Left lung (tissue), 10 donors: ENCODE data around the gene OPCML. TPM values are rescaled to one million over a fixed set of nuclear protein-coding genes. Genes with fewer than 3 reads are reported as not detected.

Source experiments
- ATAC-seq: fragments of 200-7000 bp; cut with Tn5 transposase; one replicate; pipeline ENCODE4 v1.9.1; 2020; ENCODE audit warnings: moderate library complexity
- DNase-seq, 4 donors: peaks; one replicate each; pipeline ENCODE4 v3.0.0-alpha.2; 2013 to 2020
- H3K27ac ChIP-seq, 2 donors: fragments of 200-600 bp; sonication (generic) in 1 of 2; one replicate each; pipeline versions ENCODE4 v1.5.0 to v1.8.0; 2020 to 2021
- H3K27me3 ChIP-seq, 2 donors: fragments of 200-600 bp; sonication (generic) in 1 of 2; one replicate each; pipeline versions ENCODE4 v1.5.0 to v1.8.0; 2020 to 2021
- H3K36me3 ChIP-seq, 2 donors: fragments of 200-600 bp; sonication (generic) in 1 of 2; one replicate each; pipeline versions ENCODE4 v1.5.0 to v1.8.0; 2020 to 2021
- H3K4me1 ChIP-seq, 2 donors: fragments of 200-600 bp; one replicate each; pipeline ENCODE4 v1.8.0; 2021
- H3K4me3 ChIP-seq, 2 donors: fragments of 200-600 bp; sonication (generic) in 1 of 2; one replicate each; pipeline versions ENCODE4 v1.5.0 to v1.8.0; 2020 to 2021; ENCODE audit warnings: mild to moderate bottlenecking in 1 of 2
- H3K9me3 ChIP-seq, 2 donors: fragments of 200-600 bp; sonication (generic) in 1 of 2; one replicate each; pipeline versions ENCODE4 v1.5.0 to v1.8.0; 2020 to 2021
- CTCF ChIP-seq, 2 donors: fragments of 200-600 bp; sonication (generic) in 1 of 2; IDR thresholded peaks; one replicate each; pipeline versions ENCODE4 v1.5.0 to v1.8.0; 2021; ENCODE audit warnings: antibody characterized with exemption in 2 of 2
- intact Hi-C, 2 donors: fragments of 100-400 bp; cut with DNase I; formaldehyde crosslinking; loops; one replicate each; pipeline versions ENCODE4 v1.11.2 to v1.14.2; 2022
- polyA plus RNA-seq, 6 donors: library from polyadenylated mRNA; unstranded; fragments of 120-200 nt; gene quantifications; one replicate each; pipeline ENCODE4 v1.2.1, GENCODE V29; 2013; ENCODE audit not compliant: insufficient read length in 6 of 6
- total RNA-seq, 2 donors: library from RNA; stranded (reverse); fragmentation: NEBNext Ultra II Directional; extraction: Animal tissue kit (Norgen Biotek cat#: 25700); gene quantifications; one replicate each; pipeline ENCODE4 v1.2.1, GENCODE V29; 2021
- donor health status: DM: no; HTN: yes; CAD: no.
- donor health status: DM: no; HTN: no; CAD: no.

OPCML gene
- total and polyA plus RNA-seq, 8 donors: 0.98 to 5.3 (median 1.9) TPM; not detected in 2

GRCh38 chr11:132957881-132958280, 574.4 kb downstream of the OPCML start:
- Histone ChIP-seq H3K4me1 (no peaks in the 10 kb centered on the region), H3K4me3 (no peak overlapping the region), H3K9me3 (no peaks in the 10 kb centered on the region), H3K36me3 (no peaks in the 10 kb centered on the region), H3K27me3 (peaks cover 0 to 13% of the 10 kb centered on the region in 2 donors), H3K27ac (no peak overlapping the region)
- TF ChIP-seq CTCF (IDR thresholded peaks at IDR 0.05): no peak
- intact Hi-C loops: no loop called here
- ATAC-seq (no peak), DNase-seq (no peak)

DNA sequence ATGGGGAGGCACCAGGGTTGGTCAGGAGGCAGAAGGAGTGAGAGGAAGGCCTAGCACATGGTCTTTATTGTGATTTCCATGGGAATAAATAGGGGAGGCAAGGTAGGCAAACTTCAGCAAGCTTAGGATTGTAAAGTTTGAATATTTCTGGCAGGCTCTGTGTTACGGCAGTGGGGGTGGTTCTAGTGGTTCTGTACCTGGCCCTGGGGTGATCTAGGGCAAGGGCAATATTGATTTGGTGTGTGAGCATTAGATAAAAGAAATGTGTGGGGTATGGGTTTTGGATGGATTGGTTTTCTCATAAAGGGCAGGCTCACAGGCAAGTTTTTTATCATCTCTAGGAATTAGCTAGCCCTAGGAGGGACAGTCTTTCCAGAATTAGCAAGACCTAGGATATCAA, 584.0 kb downstream of the OPCML start:
- intact Hi-C loops: no loop called here
- Histone ChIP-seq H3K4me1 (no peaks in the 10 kb centered on the region), H3K4me3 (no peak overlapping the region), H3K36me3 (no peaks in the 10 kb centered on the region), H3K27me3 (peaks cover 18 to 44% of the 10 kb centered on the region in 2 donors), H3K27ac (no peak overlapping the region), H3K9me3 (no peaks in the 10 kb centered on the region)
- no peak for DNase-seq
- TF ChIP-seq CTCF (IDR thresholded peaks at IDR 0.05): no peak
- ATAC-seq: no peak

DNA sequence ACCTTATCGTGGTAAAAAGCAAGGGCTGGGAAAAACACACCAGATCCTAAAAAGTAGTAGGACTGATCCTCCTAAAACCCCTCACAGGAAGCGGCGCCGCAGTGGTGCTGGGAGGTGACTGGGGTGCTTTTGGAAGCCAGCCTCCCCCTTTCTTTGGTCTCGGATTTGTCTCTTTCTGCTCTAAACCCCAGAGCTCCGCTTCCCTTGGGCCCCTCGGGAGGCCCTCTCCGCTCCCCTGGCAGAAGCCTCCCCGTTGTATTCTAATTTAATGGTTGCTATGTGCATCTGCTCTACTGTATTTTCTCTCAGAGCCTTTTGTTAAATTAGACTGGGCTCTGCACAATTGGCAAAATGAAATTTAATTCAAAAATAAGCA, 587.7 kb downstream of the OPCML start:
- DNase-seq (no peak), ATAC-seq (no peak)
- intact Hi-C loops: no loop called here
- Histone ChIP-seq H3K4me3 (no peak overlapping the region), H3K4me1 (no peaks in the 10 kb centered on the region), H3K27ac (no peak overlapping the region), H3K27me3 (peaks cover 29 to 66% of the 10 kb centered on the region in 2 donors), H3K9me3 (no peaks in the 10 kb centered on the region), H3K36me3 (no peaks in the 10 kb centered on the region)
- TF ChIP-seq CTCF (IDR thresholded peaks at IDR 0.05): no peak

- no peak for TF ChIP-seq CTCF (IDR thresholded peaks at IDR 0.05)
- peak in 1 of 4 donors; percentile 74 for DNase-seq
- no peaks in the 10 kb centered on the region for H3K4me1 ChIP-seq
- no peak overlapping the region for H3K4me3 ChIP-seq
- intact Hi-C loops: no loop called here
- H3K36me3 ChIP-seq: no peaks in the 10 kb centered on the region
- peaks cover 29 to 66% of the 10 kb centered on the region in 2 donors for H3K27me3 ChIP-seq
- H3K27ac ChIP-seq: no peak overlapping the region
- no peaks in the 10 kb centered on the region for H3K9me3 ChIP-seq
- ATAC-seq: no peak
Measured at GRCh38 chr11:132943706-132944568, 588.4 kb downstream of the OPCML start.

DNA sequence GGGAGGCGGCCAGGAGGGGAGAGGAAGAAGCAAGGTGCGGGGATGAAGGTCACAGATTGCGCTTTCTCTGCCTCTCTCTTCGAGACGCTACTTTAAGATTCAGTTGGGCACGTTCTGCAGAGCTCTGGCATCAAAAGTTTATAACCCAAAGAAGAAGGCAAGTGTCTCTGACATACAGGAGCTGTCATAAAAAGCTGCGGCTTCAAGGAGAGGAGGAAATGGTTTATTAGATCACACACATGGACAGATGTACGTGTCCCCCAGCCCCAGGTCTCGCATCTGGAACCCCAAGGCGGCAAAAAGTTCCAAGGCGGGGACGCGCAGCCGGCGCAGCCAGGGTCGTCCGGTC, 589.0 kb downstream of the OPCML start:
- Histone ChIP-seq H3K4me3 (no peak overlapping the region), H3K4me1 (no peaks in the 10 kb centered on the region), H3K27ac (no peak overlapping the region), H3K27me3 (peaks cover 29 to 63% of the 10 kb centered on the region in 2 donors), H3K36me3 (no peaks in the 10 kb centered on the region), H3K9me3 (no peaks in the 10 kb centered on the region)
- DNase-seq (no peak), ATAC-seq (no peak)
- intact Hi-C loops: no loop called here
- TF ChIP-seq CTCF (IDR thresholded peaks at IDR 0.05): no peak
